Hepatocyte (in vitro differentiated cells): ENCODE results near the gene NRG2. TPM values are rescaled to one million over a fixed set of nuclear protein-coding genes. Genes with fewer than 3 reads are reported as not detected.

ENCODE experiments used
- DNase-seq: peaks from one replicate; pipeline ENCODE4 v3.0.0-alpha.2; 2016; ENCODE audit warnings: low spot score
- H2AFZ ChIP-seq: fragments of 200-600 bp; sonication (generic); 2 replicates; pipeline ENCODE4 v1.6.0; 2016; ENCODE audit warnings: antibody characterized with exemption, mild to moderate bottlenecking
- H3K27ac ChIP-seq: fragments of 200-600 bp; sonication (generic); 2 replicates; pipeline ENCODE4 v1.5.1; 2016; ENCODE audit warnings: mild to moderate bottlenecking
- H3K27me3 ChIP-seq: fragments of 200-600 bp; sonication (generic); 2 replicates; pipeline ENCODE4 v1.6.1; 2016
- H3K36me3 ChIP-seq: fragments of 200-600 bp; sonication (generic); replicated peaks from 2 replicates; pipeline ENCODE4 v1.5.1; 2016; ENCODE audit warnings: low read depth; ENCODE audit not compliant: insufficient read depth
- H3K4me1 ChIP-seq: fragments of 200-600 bp; sonication (generic); 2 replicates; pipeline ENCODE4 v1.5.1; 2016; ENCODE audit warnings: mild to moderate bottlenecking, moderate library complexity; ENCODE audit not compliant: insufficient read depth
- H3K4me2 ChIP-seq: fragments of 200-600 bp; sonication (generic); 2 replicates; pipeline ENCODE4 v1.6.0; 2016
- H3K4me3 ChIP-seq: fragments of 200-600 bp; sonication (generic); 2 replicates; pipeline ENCODE4 v1.5.1; 2016; ENCODE audit warnings: mild to moderate bottlenecking
- H3K79me2 ChIP-seq: fragments of 200-600 bp; sonication (generic); 2 replicates; pipeline ENCODE4 v1.6.0; 2017; ENCODE audit warnings: mild to moderate bottlenecking
- H3K9me2 ChIP-seq: fragments of 200-600 bp; sonication (generic); replicated peaks from 2 replicates; pipeline ENCODE4 v1.6.0; 2017; ENCODE audit warnings: mild to moderate bottlenecking; ENCODE audit not compliant: insufficient read depth
- H3K9me3 ChIP-seq: fragments of 200-600 bp; sonication (generic); 2 replicates; pipeline ENCODE4 v1.5.1; 2016; ENCODE audit warnings: low read depth, mild to moderate bottlenecking
- H4K20me1 ChIP-seq: fragments of 200-600 bp; sonication (generic); 2 replicates; pipeline ENCODE4 v1.6.0; 2016; ENCODE audit warnings: mild to moderate bottlenecking; ENCODE audit not compliant: insufficient read depth, poor library complexity, severe bottlenecking
- EZH2 ChIP-seq: fragments of 200-600 bp; sonication (generic); IDR thresholded peaks from 2 replicates; pipeline ENCODE4 v1.6.1; 2016; ENCODE audit warnings: antibody characterized with exemption, mild to moderate bottlenecking, borderline replicate concordance
- EZH2phosphoT487 ChIP-seq: fragments of 200-600 bp; sonication (generic); IDR thresholded peaks from one replicate; pipeline ENCODE4 v1.6.1; 2018; ENCODE audit warnings: antibody characterized with exemption, mild to moderate bottlenecking, low read depth, moderate library complexity; ENCODE audit not compliant: unreplicated experiment, severe bottlenecking
- WGBS: methylation state at CpG from one replicate; pipeline ENCODE4 v1.1.6; 2016; ENCODE audit warnings: low lambda C conversion rate; ENCODE audit errors: missing lambda C conversion rate; 5-methylcytosine and 5-hydroxymethylcytosine counted together
- polyA plus RNA-seq: library from polyadenylated mRNA; unstranded; fragments of >200 nt; fragmentation: Nextera tagmentation; extraction: Ambion mirVana; gene quantifications from 2 replicates; pipeline ENCODE4 v1.2.1, GENCODE V29; 2016
- total RNA-seq: library from RNA; depleted of rRNA; stranded (reverse); fragments of >200 nt; gene quantifications from 2 replicates; pipeline ENCODE4 v1.2.3, GENCODE V29; 2014
- TF ChIP-seq, protein P1 (sequence below): fragments of 200-600 bp; sonication (generic); IDR thresholded peaks from 2 replicates; pipeline ENCODE4 v1.5.1; 2016; ENCODE audit warnings: antibody characterized with exemption, mild to moderate bottlenecking; ENCODE audit not compliant: poor library complexity

NRG2 gene
- total and polyA plus RNA-seq, 2 experiments from 2014 or later, result 1.4 to 1.5 TPM

DNA sequence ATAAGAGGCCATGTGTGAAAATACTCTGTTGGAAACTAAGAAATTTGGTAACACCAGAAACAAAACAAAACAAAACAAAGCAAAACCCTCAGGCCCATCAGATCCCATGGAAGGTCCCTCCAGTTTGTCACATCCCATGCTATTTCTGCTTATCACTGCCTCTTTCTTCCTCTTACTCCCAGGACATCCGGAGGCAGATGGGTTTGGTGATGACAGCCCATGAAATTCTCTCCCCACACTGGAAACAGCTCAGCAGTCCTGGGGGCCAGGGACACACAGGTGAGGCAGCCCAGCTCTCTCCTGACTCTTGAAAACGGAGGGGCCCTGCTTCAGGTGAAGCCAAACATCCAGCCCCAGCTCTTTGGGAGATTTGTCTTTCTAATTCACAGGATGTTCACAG lies 63.2 kb downstream of the NRG2 start:
- H3K4me1 ChIP-seq, result no peaks in the 10 kb centered on the region
- H4K20me1 ChIP-seq, result no peaks in the 10 kb centered on the region

DNA sequence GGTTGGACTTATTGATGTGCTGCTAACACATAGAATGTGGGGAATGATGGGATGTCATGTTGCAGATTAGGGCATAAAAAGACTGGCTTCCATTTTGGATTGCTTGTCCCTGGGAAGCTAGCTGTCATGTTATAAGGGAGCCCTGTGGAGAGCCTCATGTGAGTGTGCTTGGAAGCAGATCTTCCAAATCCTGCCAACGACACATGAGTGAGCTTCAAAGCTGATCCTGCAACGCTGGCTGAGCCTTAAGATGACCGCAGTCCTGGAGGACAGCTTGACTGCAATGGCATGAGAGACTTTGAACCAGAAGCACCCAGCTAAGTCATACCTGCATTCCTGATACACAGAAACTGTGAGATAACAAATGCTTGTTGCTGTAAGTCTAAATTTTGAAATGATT lies 63.6 kb downstream of the NRG2 start:
- Histone ChIP-seq H3K79me2 (no peaks in the 10 kb centered on the region), H3K4me3 (no peak overlapping the region), H3K4me1 (no peaks in the 10 kb centered on the region), H4K20me1 (no peaks in the 10 kb centered on the region), H2AFZ (no peak overlapping the region), H3K36me3 (no peaks in the 10 kb centered on the region), H3K27me3 (peaks cover 6% of the 10 kb centered on the region), H3K4me2 (no peak overlapping the region), H3K9me2 (no peaks in the 10 kb centered on the region), H3K27ac (no peak overlapping the region), H3K9me3 (no peaks in the 10 kb centered on the region)
- no peak for DNase-seq
- TF ChIP-seq, protein P1, sequence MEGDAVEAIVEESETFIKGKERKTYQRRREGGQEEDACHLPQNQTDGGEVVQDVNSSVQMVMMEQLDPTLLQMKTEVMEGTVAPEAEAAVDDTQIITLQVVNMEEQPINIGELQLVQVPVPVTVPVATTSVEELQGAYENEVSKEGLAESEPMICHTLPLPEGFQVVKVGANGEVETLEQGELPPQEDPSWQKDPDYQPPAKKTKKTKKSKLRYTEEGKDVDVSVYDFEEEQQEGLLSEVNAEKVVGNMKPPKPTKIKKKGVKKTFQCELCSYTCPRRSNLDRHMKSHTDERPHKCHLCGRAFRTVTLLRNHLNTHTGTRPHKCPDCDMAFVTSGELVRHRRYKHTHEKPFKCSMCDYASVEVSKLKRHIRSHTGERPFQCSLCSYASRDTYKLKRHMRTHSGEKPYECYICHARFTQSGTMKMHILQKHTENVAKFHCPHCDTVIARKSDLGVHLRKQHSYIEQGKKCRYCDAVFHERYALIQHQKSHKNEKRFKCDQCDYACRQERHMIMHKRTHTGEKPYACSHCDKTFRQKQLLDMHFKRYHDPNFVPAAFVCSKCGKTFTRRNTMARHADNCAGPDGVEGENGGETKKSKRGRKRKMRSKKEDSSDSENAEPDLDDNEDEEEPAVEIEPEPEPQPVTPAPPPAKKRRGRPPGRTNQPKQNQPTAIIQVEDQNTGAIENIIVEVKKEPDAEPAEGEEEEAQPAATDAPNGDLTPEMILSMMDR, result no peak
- TF ChIP-seq EZH2, result no peak
- no peak for TF ChIP-seq EZH2phosphoT487
- 78% methylated on average over 3 of the region's 3 CpGs for WGBS

More for the DNA sequence above, 63.2 kb downstream of the NRG2 start:
- Histone ChIP-seq H3K9me2 (no peaks in the 10 kb centered on the region), H3K4me2 (no peak overlapping the region), H2AFZ (no peak overlapping the region), H3K27me3 (peaks cover 6% of the 10 kb centered on the region), H3K4me3 (no peak overlapping the region), H3K79me2 (no peaks in the 10 kb centered on the region), H3K9me3 (no peaks in the 10 kb centered on the region), H3K27ac (no peak overlapping the region), H3K36me3 (no peaks in the 10 kb centered on the region)
- DNase-seq, result no peak
- WGBS, result 73% methylated on average over 2 of the region's 2 CpGs
- TF ChIP-seq EZH2 (no peak), EZH2phosphoT487 (no peak)
- TF ChIP-seq, protein P1, result no peak

DNA sequence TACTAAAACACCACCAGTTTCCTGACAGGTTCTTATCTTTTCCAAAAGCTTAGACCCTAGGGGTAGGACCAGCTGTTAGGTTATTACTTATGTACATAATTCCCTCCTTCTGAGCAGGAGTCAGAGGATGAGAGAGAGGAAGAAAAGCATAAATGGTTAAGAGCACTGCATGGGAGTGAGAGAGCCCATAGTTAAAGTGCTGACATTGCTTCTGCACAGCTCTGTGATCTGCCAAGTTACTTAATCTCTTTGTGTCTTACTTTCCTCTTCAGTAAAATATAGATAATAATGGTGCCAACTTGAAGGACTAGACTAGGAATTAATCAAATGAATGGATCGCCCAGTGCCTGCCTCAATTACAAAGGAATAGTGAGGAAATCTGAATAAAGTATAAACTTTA lies 66.4 kb downstream of the NRG2 start:
- TF ChIP-seq, protein P1, result no peak
- TF ChIP-seq EZH2phosphoT487, result no peak
- no peak for TF ChIP-seq EZH2
- H3K27ac ChIP-seq, result no peak overlapping the region
- no peaks in the 10 kb centered on the region for H3K9me3 ChIP-seq
- 86% methylated on average over 1 of the region's 1 CpG for WGBS
- no peaks in the 10 kb centered on the region for H3K79me2 ChIP-seq
- H4K20me1 ChIP-seq, result no peaks in the 10 kb centered on the region
- no peak overlapping the region for H3K4me2 ChIP-seq
- DNase-seq, result no peak
- peaks cover 5% of the 10 kb centered on the region for H3K27me3 ChIP-seq
- H3K9me2 ChIP-seq, result no peaks in the 10 kb centered on the region
- no peaks in the 10 kb centered on the region for H3K4me1 ChIP-seq
- no peak overlapping the region for H2AFZ ChIP-seq
- H3K4me3 ChIP-seq, result no peak overlapping the region
- H3K36me3 ChIP-seq, result no peaks in the 10 kb centered on the region

DNA sequence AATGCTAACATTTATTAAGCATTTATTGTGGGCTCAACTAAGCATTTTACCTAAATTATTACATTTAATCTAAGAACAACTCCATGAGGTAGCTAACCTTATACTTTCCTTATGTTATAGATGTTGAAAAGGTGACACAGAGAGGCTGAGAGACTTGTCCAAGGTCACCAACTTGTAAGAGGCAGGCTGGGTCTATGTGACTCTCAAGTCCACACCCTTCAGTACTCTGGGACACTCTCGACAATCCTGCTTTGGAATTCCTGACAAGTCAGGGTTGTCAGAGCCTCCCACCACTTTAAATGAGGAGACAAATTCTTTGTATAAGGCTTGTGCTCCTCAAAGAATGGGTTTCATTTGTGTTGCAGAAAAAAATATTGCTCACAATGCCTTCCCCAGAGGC lies 67.2 kb downstream of the NRG2 start:
- TF ChIP-seq EZH2phosphoT487, result no peak
- no peak for TF ChIP-seq EZH2
- TF ChIP-seq, protein P1, result no peak
- Histone ChIP-seq H2AFZ (no peak overlapping the region), H3K79me2 (no peaks in the 10 kb centered on the region), H3K4me1 (no peaks in the 10 kb centered on the region), H3K27me3 (no peaks in the 10 kb centered on the region), H3K9me3 (no peaks in the 10 kb centered on the region), H4K20me1 (no peaks in the 10 kb centered on the region), H3K9me2 (no peaks in the 10 kb centered on the region), H3K4me3 (no peak overlapping the region), H3K27ac (no peak overlapping the region), H3K36me3 (no peaks in the 10 kb centered on the region), H3K4me2 (no peak overlapping the region)
- no peak for DNase-seq
- WGBS, result 38% methylated on average over 1 of the region's 1 CpG
